ENCODE data around the gene SUPT3H.

GRCh38 chr6:44779130-44779826 lies 598.5 kb downstream of the SUPT3H start:
- TF ChIP-seq CTCF (IDR thresholded peaks at IDR 0.05) (no peak), POLR2A (IDR thresholded peaks at IDR 0.05) (no peak), POLR2AphosphoS5 (IDR thresholded peaks at IDR 0.05) (no peak)

All from breast epithelium (tissue), 3 donors.